NT2/D1 (cell line): ENCODE data around the gene LSM14B.

Source experiments
- SUZ12 ChIP-seq: IDR thresholded peaks from 2 replicates; pipeline ENCODE4 v1.6.1; 2011; ENCODE audit not compliant: insufficient read length, insufficient read depth; ENCODE audit errors: extremely low read depth
- YY1 ChIP-seq: IDR thresholded peaks from 2 replicates; pipeline ENCODE4 v1.6.1; 2011; ENCODE audit not compliant: insufficient read length, insufficient read depth
- ZNF274 ChIP-seq: IDR thresholded peaks from 2 replicates; pipeline ENCODE4 v1.6.1; 2011; ENCODE audit warnings: mild to moderate bottlenecking, low read depth, low read length

GRCh38 chr20:62142252-62143080, 20.2 kb downstream of the LSM14B start:
- no peak for TF ChIP-seq YY1
- no peak for TF ChIP-seq ZNF274
- no peak for TF ChIP-seq SUZ12
